GM23248 (cell line): ENCODE results near the gene LILRA5.

Experiments used
- EZH2 ChIP-seq: fragments of 200-600 bp; sonication (generic); IDR thresholded peaks from 2 replicates; pipeline ENCODE4 v1.6.1; 2018; ENCODE audit warnings: antibody characterized with exemption, mild to moderate bottlenecking; ENCODE audit not compliant: insufficient read depth, poor library complexity, severe bottlenecking
- EZH2phosphoT487 ChIP-seq: fragments of 200-600 bp; sonication (generic); IDR thresholded peaks from 2 replicates; pipeline ENCODE4 v1.6.1; 2018; ENCODE audit warnings: antibody characterized with exemption, moderate library complexity, mild to moderate bottlenecking, low read depth; ENCODE audit not compliant: insufficient read depth

- TF ChIP-seq EZH2phosphoT487 (no peak), EZH2 (no peak)
Observed at GRCh38 chr19:54294539-54294938, 18.4 kb downstream of the LILRA5 start.
